GM23338 (cell line): ENCODE measurements around the gene GJA4. TPM values are rescaled to one million over a fixed set of nuclear protein-coding genes. Genes with fewer than 3 reads are reported as not detected.

Experiments used
- ATAC-seq: fragments of 200-7000 bp; cut with Tn5 transposase; 3 replicates; pipeline ENCODE4 v1.9.1; 2020
- DNase-seq: peaks from one replicate; pipeline ENCODE4 v3.0.0-alpha.2; 2015; ENCODE audit warnings: low spot score
- H2AFZ ChIP-seq: fragments of 200-600 bp; sonication (generic); 2 replicates; pipeline ENCODE4 v1.8.0; 2016; ENCODE audit warnings: antibody characterized with exemption, mild to moderate bottlenecking, moderate library complexity
- H3F3A ChIP-seq: fragments of 200-600 bp; sonication (generic); replicated peaks from 2 replicates; pipeline ENCODE4 v1.8.0; 2017; ENCODE audit warnings: antibody characterized with exemption, mixed run types, low read depth
- H3K27ac ChIP-seq: fragments of 200-600 bp; sonication (generic); 2 replicates; pipeline ENCODE4 v1.6.1; 2016; ENCODE audit warnings: low read depth
- H3K27me3 ChIP-seq: fragments of 200-600 bp; sonication (generic); 2 replicates; pipeline ENCODE4 v1.8.0; 2016; ENCODE audit warnings: mild to moderate bottlenecking, mixed run types, moderate library complexity; ENCODE audit not compliant: insufficient read depth
- H3K36me3 ChIP-seq: fragments of 200-600 bp; sonication (generic); 2 replicates; pipeline ENCODE4 v1.8.0; 2016; ENCODE audit warnings: mild to moderate bottlenecking; ENCODE audit not compliant: insufficient read depth
- H3K4me1 ChIP-seq: fragments of 200-600 bp; sonication (generic); 2 replicates; pipeline ENCODE4 v1.8.0; 2016; ENCODE audit warnings: mild to moderate bottlenecking, moderate library complexity; ENCODE audit not compliant: insufficient read depth
- H3K4me2 ChIP-seq: fragments of 200-600 bp; sonication (generic); 2 replicates; pipeline ENCODE4 v1.7.1; 2017; ENCODE audit warnings: mixed run types
- H3K4me3 ChIP-seq: fragments of 200-600 bp; sonication (generic); 2 replicates; pipeline ENCODE4 v1.6.1; 2016; ENCODE audit warnings: mixed run types
- H3K79me2 ChIP-seq: fragments of 200-600 bp; sonication (generic); replicated peaks from 2 replicates; pipeline ENCODE4 v1.8.0; 2017; ENCODE audit warnings: mild to moderate bottlenecking; ENCODE audit not compliant: insufficient read depth
- H3K9me2 ChIP-seq: fragments of 200-600 bp; sonication (generic); 2 replicates; pipeline ENCODE4 v1.8.0; 2017; ENCODE audit not compliant: insufficient read depth
- H4K20me1 ChIP-seq: fragments of 200-600 bp; sonication (generic); replicated peaks from 2 replicates; pipeline ENCODE4 v1.8.0; 2017; ENCODE audit warnings: mild to moderate bottlenecking; ENCODE audit not compliant: insufficient read depth
- H3K27ac Mint-ChIP-seq: 2 replicates; pipeline ENCODE4 v1.8.0; 2020; ENCODE audit warnings: inconsistent platforms, mild to moderate bottlenecking, moderate library complexity, mixed read lengths
- H3K27me3 Mint-ChIP-seq: 3 replicates; pipeline ENCODE4 v1.8.0; 2022; ENCODE audit warnings: low read depth, mild to moderate bottlenecking, moderate library complexity, mixed read lengths, inconsistent platforms; ENCODE audit not compliant: insufficient read depth, poor library complexity
- H3K36me3 Mint-ChIP-seq: 3 replicates; pipeline ENCODE4 v1.8.0; 2021; ENCODE audit warnings: low read depth, mild to moderate bottlenecking, inconsistent platforms, moderate library complexity, mixed read lengths
- H3K4me1 Mint-ChIP-seq: 3 replicates; pipeline ENCODE4 v1.8.0; 2020; ENCODE audit warnings: mild to moderate bottlenecking, inconsistent platforms, mixed read lengths
- H3K4me3 Mint-ChIP-seq: 3 replicates; pipeline ENCODE4 v1.8.0; 2021; ENCODE audit warnings: moderate library complexity, mild to moderate bottlenecking, inconsistent platforms, mixed read lengths
- H3K9me3 Mint-ChIP-seq: 3 replicates; pipeline ENCODE4 v1.8.0; 2020; ENCODE audit warnings: moderate library complexity, mild to moderate bottlenecking, inconsistent platforms, mixed read lengths
- CTCF ChIP-seq, 2 experiments: fragments of 200-600 bp in 1 of 2; sonication (generic) in 1 of 2; conservative IDR thresholded peaks; 2 replicates each; pipeline versions ENCODE4 v1.5.1 to v1.6.1; 2016 to 2017; ENCODE audit warnings: antibody characterized with exemption in 2 of 2, low read depth in 2 of 2, mild to moderate bottlenecking in 2 of 2, moderate library complexity in 1 of 2
- ETS1 ChIP-seq: IDR thresholded peaks from 2 replicates; pipeline ENCODE4 v1.6.1; 2016; ENCODE audit warnings: antibody characterized with exemption
- EZH2 ChIP-seq: fragments of 200-600 bp; sonication (generic); IDR thresholded peaks from one replicate; pipeline ENCODE4 v1.8.0; 2017; ENCODE audit warnings: antibody characterized with exemption, mild to moderate bottlenecking, low read depth; ENCODE audit not compliant: unreplicated experiment
- NANOG ChIP-seq: IDR thresholded peaks from 2 replicates; pipeline ENCODE4 v1.6.1; 2016; ENCODE audit warnings: antibody characterized with exemption, borderline replicate concordance
- POLR2AphosphoS5 ChIP-seq: IDR thresholded peaks from 2 replicates; pipeline ENCODE4 v1.6.1; 2016; ENCODE audit warnings: antibody characterized with exemption, low read depth
- ZNF114 ChIP-seq: fragments of 250-450 bp; sonication (Bioruptor Pico); IDR thresholded peaks from 2 replicates; pipeline ENCODE4 v1.5.0; 2020; ENCODE audit warnings: mild to moderate bottlenecking, moderate library complexity
- ZNF331 ChIP-seq: fragments of 250-450 bp; sonication (Bioruptor Pico); IDR thresholded peaks from 2 replicates; pipeline ENCODE4 v1.5.0; 2020; ENCODE audit warnings: low read depth, mild to moderate bottlenecking, moderate library complexity
- ZNF462 ChIP-seq: fragments of 250-450 bp; sonication (Bioruptor Pico); IDR thresholded peaks from 2 replicates; pipeline ENCODE4 v1.5.0; 2020; ENCODE audit warnings: mild to moderate bottlenecking, moderate library complexity
- polyA plus RNA-seq: library from polyadenylated mRNA; unstranded; fragments of >200 nt; fragmentation: Nextera tagmentation; extraction: Ambion mirVana; gene quantifications from 2 replicates; pipeline ENCODE4 v1.2.1, GENCODE V29; 2016
- total RNA-seq: library from RNA; depleted of rRNA; stranded (reverse); fragments of >200 nt; shearing (Covaris generic); gene quantifications from 2 replicates; pipeline ENCODE4 v1.2.3, GENCODE V29; 2014

GJA4 gene
- total and polyA plus RNA-seq, 2 experiments from 2014 or later: 0.95 to 2.2 TPM

- no peak for TF ChIP-seq ZNF462
- TF ChIP-seq POLR2AphosphoS5: no peak
- no peak for TF ChIP-seq ZNF114
Observed at GRCh38 chr1:34750610-34751009, 42.2 kb upstream of the GJA4 start (continued).

- H3K79me2 ChIP-seq: no peaks in the 10 kb centered on the region
- Mint-ChIP-seq H3K36me3 (no peaks in the 10 kb centered on the region), H3K9me3 (no peaks in the 10 kb centered on the region), H3K4me3 (no peak overlapping the region), H3K4me1 (peaks cover 11% of the 10 kb centered on the region; the same call in 2 of the 3 replicates), H3K27me3 (peaks cover 7% of the 10 kb centered on the region), H3K27ac (no peak overlapping the region)
- H3F3A ChIP-seq: no peaks in the 10 kb centered on the region
- no peaks in the 10 kb centered on the region for H3K36me3 ChIP-seq
- 0 out of 2 replicates have a peak, but pooled peaks cover 4% of the 10 kb centered on the region for H3K9me2 ChIP-seq
- DNase-seq (no peak), ATAC-seq (no peak)
- TF ChIP-seq NANOG: no peak
- TF ChIP-seq CTCF (conservative IDR thresholded peaks at IDR 0.05; ENCODE audit: low read depth in 2 of 2): peak; percentile 32 to 49
- TF ChIP-seq EZH2: no peak
- TF ChIP-seq ZNF331: no peak
- no peak for TF ChIP-seq ETS1
- TF ChIP-seq POLR2AphosphoS5: no peak
- no peaks in the 10 kb centered on the region for H4K20me1 ChIP-seq
- no peak overlapping the region for H3K4me3 ChIP-seq
- no peak overlapping the region for H3K27ac ChIP-seq
- no peaks in the 10 kb centered on the region for H3K27me3 ChIP-seq
- no peak overlapping the region for H3K4me2 ChIP-seq
- H2AFZ ChIP-seq: no peak overlapping the region
- 0 out of 2 replicates have a peak, but pooled peaks cover 3% of the 10 kb centered on the region for H3K4me1 ChIP-seq
Observed at GRCh38 chr1:34753163-34753562, 39.6 kb upstream of the GJA4 start.
